CD1c-positive myeloid dendritic cell (primary cell): Measurements from ENCODE around the gene KRT33B.
"Not testable (repeated sequence)": the region's sequence is repeated elsewhere in the genome, so short reads cannot be mapped to it uniquely, and the experiment has no call there.

Source experiments
- DNase-seq: peaks from one replicate; pipeline ENCODE4 v3.0.0-alpha.2; 2016; ENCODE audit errors: extremely low spot score

The KRT33B gene

DNA sequence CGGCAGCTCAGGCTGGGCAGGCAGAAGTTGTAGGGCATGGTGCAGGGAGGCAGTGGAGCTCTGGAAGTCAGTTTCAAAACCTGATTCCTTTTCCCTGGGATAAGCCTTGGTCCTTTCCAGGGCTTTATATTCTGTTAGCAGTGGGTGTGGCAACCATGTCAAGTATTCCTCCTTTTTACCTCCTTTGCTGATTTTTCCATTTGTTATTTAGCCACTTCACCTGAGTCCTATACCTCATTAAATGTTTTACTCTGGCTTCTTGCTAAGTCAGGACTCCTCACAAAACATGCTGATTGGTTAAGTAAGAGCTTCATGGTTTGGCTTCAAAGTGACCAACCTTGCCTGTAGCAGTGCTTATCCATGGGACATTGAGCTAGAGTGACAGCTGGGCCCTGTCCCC is at the start of gene KRT33B:
Gene KRT33B (minus strand): TSS at position 101 of the 400 bp plus-strand sequence. CDS start 63 bp downstream, at position 38.
- no peak for DNase-seq

DNA sequence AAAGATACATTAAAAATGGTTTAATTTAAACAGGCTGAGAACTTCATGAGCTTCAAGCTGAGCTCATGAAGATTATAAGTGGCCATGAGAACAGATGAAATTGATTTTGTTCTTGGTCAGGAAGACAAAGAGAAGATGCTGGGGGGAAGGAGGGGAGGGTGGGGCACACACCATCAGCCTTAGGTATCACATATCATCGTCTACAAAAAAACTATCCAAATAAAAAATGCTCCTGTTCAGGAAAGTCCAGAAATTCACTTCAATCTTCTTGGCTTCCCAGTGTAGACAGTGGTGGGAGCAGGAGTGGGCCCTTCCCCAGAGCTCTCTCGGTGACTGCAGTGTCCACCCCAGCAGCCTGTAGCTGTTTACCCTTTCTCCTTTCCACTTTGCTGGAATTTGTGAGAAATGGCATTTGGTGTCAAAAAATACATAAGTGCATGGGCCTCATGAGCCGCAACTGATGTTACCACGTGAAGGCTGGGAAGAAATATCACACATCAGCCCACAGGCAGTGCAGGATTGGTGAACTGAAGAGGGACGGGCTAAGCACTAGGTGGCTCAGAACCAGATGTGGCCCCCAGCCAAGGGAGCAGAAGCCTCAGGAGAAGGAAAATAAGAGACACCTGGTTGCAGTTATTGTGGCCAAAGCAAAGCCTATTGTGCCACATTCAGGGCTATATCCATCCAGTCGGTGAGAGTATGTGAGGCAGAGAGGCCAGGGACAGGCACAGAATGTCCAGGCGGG is 48.7 kb upstream of the KRT33B start:
- no peak for DNase-seq

DNA sequence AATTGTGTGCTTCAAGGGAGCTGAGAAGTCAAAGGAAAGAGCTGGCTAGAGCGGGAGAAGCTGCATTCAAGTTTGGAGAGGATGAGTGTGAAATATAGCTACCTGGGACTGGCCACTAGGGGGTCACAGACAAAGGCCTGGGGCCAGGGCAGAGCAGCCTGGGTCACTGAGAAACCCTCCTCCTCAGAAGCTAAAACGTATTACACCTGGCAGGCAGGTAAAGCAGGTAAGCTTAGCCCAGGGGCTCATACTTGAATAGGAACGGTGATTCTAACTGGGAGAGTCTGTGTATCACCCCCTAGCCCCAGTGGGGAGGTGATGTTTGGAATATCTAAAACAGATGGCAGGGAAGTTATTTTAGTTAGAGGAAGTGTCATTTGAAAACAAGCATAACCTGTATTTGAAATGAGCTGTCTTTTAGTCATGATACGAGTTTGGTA is 48.0 kb upstream of the KRT33B start:
- DNase-seq = no peak

DNA sequence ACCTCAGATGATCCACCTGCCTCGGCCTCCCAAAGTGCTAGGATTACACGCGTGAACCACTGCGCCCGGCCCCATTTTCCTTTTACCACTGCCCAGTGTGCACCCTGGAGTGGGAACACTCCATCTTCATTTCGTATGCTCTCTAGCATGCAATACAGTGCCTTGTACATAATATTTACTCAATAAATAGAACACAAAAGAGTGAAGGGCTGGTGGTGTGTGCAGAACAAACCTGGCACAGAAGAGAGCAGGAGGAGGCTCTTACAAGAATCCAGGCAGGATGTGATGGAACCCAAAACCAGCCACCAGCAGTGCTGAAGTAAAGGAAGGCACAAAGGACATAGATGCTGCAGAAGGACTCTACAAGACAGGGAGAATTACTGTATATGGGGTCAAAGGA is 47.5 kb upstream of the KRT33B start:
- no peak for DNase-seq

DNA sequence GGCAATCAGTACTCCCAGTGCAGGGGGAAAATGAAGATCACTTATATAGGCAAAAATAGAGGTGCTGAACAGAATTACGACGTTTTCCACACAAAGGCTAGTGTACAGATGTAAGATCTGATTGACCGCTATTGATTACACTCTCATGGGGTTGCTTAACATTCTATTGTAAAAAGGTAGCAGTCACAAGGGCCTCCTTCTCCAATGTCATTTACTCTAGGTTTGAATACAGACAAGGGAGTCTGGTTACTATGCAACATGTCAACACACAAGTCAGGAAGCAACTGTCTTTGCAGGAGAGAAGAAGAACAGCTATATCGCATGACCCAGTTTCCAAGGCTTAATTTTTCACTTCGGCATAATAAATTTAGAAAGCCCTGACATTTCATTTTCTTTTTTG is 46.9 kb upstream of the KRT33B start:
- DNase-seq = no peak

DNA sequence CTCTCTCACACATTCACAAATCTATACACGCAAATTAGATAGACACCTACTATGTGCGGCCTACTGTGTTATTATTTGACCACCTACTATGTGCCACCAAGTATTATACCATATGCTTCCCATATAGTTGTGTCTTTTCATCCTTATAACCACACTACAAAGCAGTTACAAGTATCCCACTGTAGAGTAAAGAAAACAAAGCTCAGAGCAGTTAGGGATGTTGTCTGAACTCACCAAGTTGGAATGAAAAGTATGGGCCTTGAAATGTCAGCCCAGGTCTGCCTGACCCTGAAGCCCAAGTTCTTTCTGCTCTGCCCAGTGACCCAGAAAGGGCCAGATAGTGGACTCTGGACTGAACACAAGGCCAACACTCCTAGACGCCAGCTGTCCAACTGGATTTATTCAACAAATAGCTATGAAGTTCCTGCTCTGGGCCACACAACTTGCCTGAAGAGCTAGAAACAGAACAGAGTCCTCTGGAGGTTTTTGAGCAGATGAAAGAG is 46.3 kb upstream of the KRT33B start:
- DNase-seq = no peak

DNA sequence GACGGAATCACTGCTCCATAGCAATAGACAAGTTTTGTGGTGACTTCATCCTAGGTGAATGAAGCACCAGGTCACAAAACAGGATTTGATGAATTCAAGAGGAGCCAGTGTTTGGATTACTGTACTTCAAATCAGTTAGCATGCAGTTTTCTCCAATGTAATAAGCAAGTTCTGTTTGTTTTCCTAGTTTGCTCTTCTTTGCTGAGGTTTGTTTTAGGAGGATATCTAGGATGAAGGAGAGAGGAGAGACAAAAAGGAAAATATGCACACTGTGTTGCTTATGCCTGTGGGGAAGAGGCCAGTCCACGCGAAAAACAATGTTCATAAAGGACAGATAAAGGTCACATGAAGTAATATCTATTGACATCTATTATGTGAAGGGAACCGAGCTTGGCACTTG is 45.8 kb upstream of the KRT33B start:
- no peak for DNase-seq

DNA sequence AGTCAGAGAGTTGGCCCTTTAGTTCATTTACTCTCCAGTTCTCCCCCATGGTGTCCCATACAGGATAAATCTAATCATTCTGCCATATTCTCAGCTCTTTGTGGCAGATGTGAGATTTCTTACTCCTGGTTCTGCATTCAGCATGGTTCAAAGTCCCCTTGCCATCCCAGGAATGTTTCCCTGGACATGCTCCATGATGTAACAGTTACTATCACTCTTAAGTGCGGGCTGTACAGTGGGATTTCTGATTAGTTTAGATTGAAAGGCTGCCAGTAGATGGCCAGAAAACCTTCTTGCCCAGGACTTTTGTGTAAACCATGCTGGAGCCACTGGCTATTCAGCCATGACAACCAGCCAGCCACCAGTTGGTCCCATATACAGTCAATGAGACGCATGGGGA is 44.4 kb upstream of the KRT33B start:
- no peak for DNase-seq

DNA sequence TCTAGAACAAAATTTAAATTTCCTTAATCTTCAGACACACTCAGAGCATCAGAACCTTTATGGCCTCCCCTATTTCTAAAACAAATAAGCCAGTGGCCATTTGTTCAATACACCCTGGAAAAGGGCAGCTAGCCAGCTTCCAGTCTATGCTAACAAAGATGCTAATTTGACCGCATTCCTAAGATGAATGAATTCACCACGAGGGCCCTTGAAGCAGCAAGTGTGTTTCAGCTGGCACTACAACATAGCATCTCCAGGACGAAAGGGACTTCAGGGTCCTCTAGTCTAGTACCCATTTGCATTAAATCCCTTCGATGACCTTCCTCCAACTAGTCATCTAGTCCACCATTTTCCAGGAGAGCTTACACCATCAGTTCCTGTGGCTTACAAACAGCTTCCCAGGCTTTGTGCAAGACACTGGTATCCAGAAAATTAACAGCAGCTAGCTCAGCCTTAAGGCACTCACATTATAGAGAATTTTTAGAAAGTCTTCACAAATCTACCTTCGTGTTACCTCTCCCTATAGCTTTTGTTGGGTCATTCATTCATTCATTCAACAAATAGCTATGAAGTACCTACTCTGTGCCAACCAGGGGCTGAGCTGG is 43.8 kb upstream of the KRT33B start:
- no peak for DNase-seq

DNA sequence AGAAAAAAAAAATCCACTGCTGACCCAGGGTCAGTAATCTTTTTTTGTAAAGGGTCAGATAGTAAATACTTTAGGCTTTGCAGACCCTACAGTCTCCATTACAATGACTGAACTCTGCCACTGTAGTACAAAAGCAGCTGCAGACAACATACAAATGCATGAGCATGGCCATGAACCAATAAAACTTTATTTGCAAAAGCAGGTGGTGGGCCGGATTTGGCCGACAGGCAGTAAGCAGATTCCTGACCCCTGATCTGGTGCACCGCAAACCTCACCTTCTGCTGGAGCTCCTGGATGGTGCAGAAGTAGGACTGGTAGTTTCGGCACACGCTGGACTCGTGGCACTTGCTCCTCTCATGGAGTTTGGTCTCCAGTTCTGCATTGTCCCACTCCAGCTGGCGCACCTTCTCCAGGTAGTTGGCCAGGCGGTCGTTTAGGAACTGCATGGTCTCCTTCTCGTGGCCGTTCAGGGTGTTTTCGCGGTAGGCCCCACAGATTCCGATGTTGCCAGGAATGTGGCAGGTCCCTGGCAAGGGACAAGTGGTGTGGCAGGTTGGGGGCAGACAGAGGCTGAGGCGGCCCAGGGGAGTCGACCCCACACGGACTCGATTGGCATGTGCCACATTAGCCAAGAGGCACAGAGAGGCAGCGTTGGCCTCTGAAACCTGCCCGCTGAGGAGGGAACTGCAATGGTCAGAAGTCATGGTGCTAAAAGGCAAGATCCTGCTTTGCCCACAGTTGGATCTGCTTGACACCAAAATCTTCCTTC is 41.6 kb upstream of the KRT33B start:
- DNase-seq = no peak

DNA sequence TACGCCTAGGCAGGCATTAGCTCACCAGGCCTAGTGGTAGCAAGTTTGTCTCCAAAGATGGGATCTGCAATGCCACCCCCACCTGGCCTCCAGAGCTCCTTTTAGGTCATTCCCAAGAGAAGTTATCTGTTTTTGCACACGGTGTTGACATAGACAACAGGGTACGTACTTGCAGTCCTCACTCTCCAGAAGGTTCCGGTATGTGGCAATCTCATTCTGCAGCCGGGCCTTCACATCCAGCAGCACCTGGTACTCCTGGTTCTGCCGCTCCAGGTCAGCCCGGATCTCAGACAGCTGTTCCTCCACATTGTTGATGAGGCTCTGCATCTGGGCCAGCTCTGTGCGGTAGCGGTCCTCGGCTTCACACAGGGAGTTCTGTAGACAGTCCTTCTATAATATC is 37.6 kb upstream of the KRT33B start:
- DNase-seq = no peak

DNA sequence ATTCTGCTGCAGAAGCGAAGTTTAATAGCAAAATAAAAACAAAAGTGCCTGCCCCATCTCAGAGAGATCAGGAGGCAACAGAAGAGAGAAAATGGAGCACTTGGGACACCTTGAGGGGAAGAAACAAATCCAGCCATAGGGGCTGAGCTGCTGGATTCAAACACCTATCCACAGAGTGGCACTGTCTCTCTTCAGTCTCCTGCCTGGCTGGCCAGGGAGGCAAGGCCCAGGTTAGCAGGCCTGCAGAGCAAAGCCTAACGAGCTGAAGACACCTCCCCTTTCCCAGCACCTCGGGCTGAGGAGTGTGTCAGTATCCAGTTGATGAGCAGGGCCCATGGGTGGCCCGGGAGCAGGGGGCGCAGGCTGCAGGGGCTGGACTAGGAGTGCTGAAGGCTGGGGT is 36.6 kb upstream of the KRT33B start:
- no peak for DNase-seq

DNA sequence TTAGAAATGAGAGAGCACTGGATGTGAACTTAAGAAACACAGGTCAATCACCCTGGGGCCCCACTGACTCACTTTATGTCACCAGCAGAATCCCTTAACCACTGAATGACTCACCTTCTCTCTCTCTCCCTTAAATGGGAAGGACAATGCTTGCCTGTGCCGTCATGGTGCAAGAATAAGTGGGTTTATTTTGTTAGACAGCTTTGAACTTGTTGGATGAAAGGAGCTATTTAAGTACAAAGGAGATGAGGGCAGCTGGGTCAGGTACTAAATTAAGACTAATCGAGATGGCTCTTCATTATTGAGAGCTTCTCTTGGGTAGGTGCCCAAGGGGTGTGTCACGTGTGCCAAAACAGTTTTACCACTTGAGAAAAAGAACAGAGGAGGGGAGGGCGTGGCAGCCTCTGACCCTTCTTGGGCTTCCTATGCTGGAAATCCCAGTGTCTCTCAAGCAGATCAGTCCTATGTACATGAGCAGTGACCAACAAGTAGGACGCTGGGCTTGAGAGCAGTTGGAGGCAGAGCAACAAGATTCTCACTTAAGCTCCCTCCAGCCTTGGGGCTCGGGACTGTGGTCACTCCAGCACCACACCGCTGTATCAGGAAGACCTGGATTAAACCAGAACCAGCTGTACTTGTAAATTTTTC is 34.5 kb upstream of the KRT33B start:
- DNase-seq = peak; percentile 10

DNA sequence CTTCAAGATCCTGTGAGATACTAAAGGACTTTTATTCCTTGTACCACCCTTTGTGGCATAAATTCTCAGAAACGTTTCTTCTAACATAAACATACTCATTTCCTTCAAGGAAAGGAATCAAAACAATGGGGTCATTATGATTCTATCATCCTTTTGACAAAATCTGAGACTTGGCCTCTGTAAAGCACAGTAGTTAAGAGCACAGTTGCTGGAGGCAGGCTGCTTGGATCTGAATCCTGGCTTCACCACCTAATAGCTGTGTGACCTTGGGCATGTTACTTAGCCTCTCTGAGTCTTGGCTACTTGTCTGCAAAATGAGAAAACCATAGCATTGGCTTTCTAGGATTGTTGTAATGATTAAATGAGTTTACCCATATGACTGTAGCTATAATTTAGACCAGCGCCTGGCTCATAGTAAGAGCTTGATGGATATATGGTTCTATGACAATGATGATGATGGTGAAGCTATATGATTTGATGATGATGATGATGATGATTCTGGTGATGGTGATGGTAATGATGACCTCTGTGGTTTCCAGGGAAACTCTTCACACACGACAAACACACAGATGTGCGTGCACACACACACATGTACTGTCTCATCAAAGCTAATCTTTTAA is 33.9 kb upstream of the KRT33B start:
- no peak for DNase-seq

DNA sequence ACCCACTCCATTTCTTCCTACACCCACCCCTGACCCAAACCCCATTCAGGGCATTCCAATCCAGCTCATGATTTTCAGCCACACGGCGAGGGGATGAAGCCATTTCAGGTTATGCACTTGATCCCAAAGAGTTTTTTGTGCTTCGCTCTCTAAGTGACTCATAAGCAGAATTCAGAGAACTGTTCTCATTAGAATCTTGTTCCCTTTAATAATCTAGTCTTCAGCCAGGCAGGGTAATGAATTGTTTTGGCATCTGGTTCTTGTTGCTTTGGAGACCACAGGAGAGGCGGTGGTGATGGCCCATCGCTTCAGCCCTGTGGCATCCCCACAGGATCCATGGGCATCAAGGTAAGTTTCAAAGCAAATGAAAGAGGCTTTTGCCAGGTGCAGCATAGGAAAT is 32.5 kb upstream of the KRT33B start:
- no peak for DNase-seq

DNA sequence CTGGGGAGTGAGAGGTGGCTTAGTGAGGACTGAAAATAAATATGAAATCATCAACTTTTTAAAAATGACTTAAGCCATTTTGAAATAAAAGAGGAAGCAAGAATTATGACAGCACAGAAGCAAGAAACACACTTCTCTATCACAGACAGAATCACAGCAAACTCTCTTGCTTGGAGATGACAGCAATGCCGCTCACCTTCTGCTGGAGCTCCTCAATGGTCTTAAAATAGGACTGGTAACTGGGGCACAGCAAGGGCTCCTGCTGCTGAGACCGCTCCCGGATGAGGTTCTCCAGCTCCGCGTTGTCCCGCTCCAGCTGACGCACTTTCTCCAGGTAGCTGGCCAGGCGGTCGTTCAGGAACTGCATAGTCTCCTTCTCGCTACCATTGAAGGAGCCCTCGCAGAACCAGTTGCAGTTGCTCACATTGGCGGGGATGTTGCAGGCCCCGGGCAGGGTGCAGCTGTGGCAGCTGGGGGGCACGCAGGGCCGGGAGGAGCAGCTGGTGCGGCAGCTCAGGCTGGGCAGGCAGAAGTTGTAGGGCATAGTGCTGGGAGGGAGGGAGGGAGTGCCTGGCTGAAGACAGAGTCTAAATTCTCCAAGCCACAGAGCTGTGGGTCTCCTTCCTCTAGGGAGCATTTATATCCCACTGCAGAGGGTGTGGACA is 27.5 kb upstream of the KRT33B start, which contains the start of gene KRT31:
Gene KRT31 (minus strand): TSS at position 613 of the 665 bp plus-strand sequence. CDS start 69 bp downstream, at position 544.
- peak; percentile 18 for DNase-seq

DNA sequence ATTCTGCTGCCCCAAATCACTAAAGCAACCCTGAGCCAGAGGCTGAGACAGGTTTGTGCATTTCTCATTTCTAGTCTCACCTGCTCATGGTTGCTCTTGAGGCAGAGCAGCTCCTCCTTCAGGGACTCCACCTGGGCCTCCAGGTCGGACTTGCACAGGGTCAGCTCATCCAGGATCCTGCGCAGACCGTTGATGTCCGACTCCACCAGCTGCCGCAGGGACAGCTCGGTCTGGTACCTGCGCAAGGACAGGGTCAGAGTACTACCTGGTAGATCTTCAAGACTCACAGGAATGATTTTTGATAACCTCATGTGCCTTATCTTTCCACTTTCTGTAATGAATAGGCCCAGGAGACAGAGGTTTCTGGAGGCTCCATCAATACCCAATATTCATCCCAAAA is 26.7 kb upstream of the KRT33B start:
- no peak for DNase-seq

DNA sequence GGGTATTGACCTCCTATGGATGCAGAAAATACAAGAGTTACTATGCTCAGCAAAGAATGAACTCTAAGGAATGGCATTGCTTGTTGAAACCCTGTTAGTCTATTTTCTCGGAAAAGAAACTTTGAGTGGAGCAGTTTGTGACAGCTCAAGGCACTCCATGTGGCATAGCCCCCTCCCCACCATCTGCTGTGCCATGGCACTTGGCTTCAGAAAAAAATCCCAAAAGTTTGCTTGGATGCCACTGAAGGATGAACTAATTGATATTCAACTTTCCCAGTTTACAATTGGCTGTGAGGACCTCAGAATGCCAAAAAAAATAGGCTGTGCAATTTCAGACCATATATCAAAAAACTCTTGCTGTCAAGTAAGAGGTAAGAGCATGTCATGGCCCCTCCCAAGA is 26.0 kb upstream of the KRT33B start:
- no peak for DNase-seq

DNA sequence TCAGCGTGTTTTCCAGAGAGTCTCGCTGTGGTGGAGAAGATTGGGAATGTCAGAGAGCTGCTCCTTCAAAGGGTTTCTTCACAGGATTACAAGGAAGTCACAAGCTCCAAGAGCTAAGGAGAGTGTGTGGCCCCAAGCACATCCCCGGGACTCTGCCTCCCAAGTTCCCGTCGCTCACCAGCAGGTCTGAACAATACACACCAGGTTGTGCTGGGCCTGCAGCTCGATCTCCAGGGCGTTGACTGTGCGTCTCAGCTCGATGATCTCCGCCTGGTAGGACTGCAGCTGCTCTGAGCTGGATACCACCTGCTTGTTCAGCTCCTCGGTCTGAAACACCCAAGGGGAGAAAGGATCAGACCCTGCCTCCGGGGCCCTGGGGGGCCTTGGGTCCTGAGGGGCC is 25.4 kb upstream of the KRT33B start:
- not testable (repeated sequence) for DNase-seq

DNA sequence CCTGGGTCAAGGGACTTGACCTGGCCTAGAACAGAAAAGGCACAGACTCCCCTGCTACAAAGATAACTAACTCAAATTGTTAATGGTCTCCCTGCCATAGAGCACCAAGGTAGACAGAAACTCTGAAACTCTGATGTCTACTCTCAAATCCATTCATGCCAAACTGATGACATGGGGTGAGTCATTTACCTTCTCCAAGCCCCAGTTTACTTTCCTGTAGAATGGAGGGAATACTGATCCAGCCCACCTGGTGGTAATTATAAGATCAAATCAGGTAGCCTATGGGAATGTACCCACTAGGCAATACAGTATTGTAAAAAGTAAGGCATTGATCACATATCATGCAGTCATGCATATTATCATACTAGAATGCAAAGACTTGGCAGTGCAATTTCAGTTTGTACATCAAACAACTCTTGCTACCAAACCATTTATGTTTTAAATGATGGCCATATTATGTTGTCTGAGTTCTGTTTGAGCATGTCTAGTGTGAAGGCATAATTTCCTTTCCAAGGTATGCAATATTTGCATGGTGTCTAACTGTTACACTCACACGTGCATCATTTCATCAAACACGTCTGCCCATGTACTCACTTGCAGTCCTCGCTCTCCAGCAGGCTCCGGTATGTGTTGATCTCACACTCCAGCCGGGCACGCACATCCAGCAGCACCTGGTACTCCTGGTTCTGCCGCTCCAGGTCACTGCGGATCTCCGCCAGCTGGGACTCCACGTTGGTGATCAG is 24.8 kb upstream of the KRT33B start:
- no peak for DNase-seq
